Measurements from ENCODE around the gene RNU5B-1. TPM values are rescaled to one million over a fixed set of nuclear protein-coding genes. Genes with fewer than 3 reads are reported as not detected.

The RNU5B-1 gene
- total RNA-seq, 1 donor from 2014 or later: 19.7 TPM

DNA sequence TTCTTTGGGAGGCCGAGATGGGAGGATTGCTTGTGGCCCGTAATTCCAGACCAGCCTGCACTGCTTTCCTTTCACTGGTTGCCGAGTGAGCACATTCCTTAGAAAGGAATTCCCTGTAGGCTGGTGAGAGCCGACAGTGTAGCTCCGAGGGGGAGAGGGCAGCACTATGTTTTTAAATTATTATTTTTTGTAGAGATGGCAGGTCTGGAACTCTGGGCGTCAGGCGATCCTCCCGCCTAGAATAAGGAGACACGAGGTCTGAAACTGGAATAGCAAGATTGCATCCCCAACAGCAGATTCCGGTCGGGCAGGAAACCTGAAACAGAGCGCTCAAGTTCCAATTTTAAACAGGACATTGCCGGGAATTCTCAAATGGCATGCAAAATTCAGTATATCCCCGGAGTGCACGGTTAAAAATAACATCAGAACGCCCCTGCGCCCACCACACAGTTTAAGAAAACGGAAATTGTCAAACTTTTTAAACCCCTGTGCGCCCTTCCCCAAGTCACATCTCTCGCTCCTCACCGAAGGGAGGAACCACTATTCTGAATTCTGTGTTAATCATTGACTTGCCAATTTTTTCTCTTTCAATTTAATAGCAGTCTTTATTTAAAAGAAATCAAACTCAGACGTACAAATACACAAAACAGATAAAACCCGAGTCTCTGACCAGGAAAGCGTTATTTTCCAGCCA lies 643 bp upstream of the RNU5B-1 start:
- peak overlapping the region; percentile 79 for H3K4me3 Mint-ChIP-seq
- TF ChIP-seq, protein P1, sequence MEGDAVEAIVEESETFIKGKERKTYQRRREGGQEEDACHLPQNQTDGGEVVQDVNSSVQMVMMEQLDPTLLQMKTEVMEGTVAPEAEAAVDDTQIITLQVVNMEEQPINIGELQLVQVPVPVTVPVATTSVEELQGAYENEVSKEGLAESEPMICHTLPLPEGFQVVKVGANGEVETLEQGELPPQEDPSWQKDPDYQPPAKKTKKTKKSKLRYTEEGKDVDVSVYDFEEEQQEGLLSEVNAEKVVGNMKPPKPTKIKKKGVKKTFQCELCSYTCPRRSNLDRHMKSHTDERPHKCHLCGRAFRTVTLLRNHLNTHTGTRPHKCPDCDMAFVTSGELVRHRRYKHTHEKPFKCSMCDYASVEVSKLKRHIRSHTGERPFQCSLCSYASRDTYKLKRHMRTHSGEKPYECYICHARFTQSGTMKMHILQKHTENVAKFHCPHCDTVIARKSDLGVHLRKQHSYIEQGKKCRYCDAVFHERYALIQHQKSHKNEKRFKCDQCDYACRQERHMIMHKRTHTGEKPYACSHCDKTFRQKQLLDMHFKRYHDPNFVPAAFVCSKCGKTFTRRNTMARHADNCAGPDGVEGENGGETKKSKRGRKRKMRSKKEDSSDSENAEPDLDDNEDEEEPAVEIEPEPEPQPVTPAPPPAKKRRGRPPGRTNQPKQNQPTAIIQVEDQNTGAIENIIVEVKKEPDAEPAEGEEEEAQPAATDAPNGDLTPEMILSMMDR (IDR thresholded peaks at IDR 0.05; ENCODE audit: unreplicated experiment): peak; percentile 90
- H3K27ac Mint-ChIP-seq: peak overlapping the region; percentile 99
- no peaks in the 10 kb centered on the region for H3K36me3 Mint-ChIP-seq
- no peaks in the 10 kb centered on the region for H3K9me3 Mint-ChIP-seq
- peak in 1 of 2 experiments; percentile 60 for DNase-seq (ENCODE audit: low spot score in 2 of 2, unreplicated experiment in 2 of 2)
- no peaks in the 10 kb centered on the region for H3K27me3 Mint-ChIP-seq (ENCODE audit: low read depth)
- H3K4me1 Mint-ChIP-seq: peaks cover 15% of the 10 kb centered on the region

DNA sequence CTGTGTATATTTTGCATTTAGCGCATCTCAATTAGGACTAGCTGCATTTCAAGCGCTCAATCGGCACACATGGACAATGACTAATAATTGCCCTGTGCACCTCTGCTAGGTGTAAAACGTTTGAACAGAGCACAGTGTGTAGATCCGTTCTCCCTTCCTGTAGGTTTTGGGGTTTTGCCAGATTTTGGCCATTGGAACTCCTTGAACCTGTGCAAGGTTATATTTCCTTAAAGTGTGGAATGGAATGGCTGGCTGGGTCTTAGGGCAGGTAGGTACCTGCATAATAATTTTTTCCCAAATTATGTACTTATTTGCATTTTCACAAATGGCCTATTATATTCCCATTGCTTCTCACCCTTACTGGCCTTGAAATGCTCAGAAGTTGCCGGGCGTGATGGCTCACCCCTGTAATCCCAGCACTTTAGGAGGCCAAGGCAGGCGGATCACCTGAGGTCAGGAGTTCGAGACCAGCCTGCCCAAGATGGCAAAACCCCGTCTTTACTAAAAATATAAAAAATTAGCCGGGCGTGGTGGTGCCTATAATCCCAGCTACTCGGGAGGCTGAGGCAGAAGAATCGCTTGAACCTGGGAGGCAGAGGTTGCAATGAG lies 777 bp downstream of the RNU5B-1 start:
- Mint-ChIP-seq H3K36me3 (no peaks in the 10 kb centered on the region), H3K27ac (peak overlapping the region; percentile 99), H3K4me3 (peak overlapping the region; percentile 79), H3K27me3 (ENCODE audit: low read depth) (no peaks in the 10 kb centered on the region), H3K9me3 (no peaks in the 10 kb centered on the region), H3K4me1 (peaks cover 22% of the 10 kb centered on the region)
- DNase-seq (ENCODE audit: low spot score in 2 of 2, unreplicated experiment in 2 of 2): no peak
- TF ChIP-seq, protein P1 (IDR thresholded peaks at IDR 0.05; ENCODE audit: unreplicated experiment): no peak

DNA sequence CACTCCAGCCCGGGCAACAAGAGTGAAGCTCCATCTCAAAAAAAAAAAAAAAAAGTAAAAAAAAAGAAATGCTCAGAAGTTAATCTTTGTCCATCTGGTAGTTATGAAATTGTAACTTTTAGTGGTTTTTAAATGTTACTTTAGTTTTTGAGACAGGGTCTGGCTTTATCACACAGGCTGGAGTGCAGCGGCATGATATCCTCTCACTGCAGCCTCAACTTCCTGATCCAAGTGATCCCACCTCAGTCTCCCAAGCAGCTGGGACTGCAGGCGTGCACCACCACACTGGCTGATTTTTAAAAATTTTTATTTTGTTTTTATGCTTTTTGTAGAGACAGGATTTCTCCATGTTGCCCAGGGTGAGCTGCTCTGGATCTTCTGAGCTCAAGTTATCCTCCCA lies 1.3 kb downstream of the RNU5B-1 start:
- Mint-ChIP-seq H3K36me3 (no peaks in the 10 kb centered on the region), H3K4me3 (no peak overlapping the region), H3K27ac (no peak overlapping the region), H3K9me3 (no peaks in the 10 kb centered on the region), H3K4me1 (peaks cover 22% of the 10 kb centered on the region), H3K27me3 (ENCODE audit: low read depth) (no peaks in the 10 kb centered on the region)
- no peak for DNase-seq (ENCODE audit: low spot score in 2 of 2, unreplicated experiment in 2 of 2)
- TF ChIP-seq, protein P1 (IDR thresholded peaks at IDR 0.05; ENCODE audit: unreplicated experiment): no peak

DNA sequence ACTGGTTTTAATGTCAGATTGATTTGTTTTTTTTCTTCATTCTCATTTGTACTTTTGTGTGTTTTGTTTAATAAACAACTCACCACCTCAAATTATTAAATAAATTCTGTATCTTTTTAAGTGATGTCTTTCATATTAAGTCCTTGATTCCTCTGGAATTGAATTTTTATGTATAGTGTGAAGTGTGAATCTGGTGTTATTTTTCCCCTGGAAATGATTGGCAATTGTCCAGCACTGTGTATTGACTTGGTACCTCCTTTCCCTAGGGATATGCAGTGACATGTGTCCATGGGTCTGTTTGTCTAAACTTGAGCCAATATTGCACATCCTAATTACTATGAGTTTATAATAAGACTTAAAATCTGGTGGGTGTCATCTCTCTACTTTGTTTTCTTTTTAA lies 2.1 kb downstream of the RNU5B-1 start:
- Mint-ChIP-seq H3K9me3 (no peaks in the 10 kb centered on the region), H3K4me3 (no peak overlapping the region), H3K27me3 (ENCODE audit: low read depth) (no peaks in the 10 kb centered on the region), H3K27ac (no peak overlapping the region), H3K36me3 (no peaks in the 10 kb centered on the region), H3K4me1 (peaks cover 22% of the 10 kb centered on the region)
- DNase-seq (ENCODE audit: low spot score in 2 of 2, unreplicated experiment in 2 of 2): no peak
- TF ChIP-seq, protein P1 (IDR thresholded peaks at IDR 0.05; ENCODE audit: unreplicated experiment): no peak

DNA sequence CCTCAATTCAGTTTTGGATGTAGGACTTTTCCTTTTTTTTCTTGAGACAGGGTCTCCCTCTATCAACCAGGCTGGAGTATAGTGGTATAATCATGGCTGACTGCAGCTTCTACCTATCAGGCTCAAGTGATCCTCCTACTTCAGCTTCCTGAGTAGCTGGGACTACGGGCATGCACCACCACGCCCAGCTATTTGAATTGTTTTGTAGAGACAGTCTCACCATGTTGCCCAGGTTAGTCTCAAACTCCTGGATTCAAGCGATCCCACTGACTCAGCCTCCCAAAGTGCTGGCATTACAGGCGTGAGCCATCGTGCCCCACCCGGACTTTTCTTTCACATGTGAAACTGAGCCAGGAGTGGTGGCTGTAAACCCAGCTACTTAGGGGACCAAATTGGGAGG lies 3.5 kb downstream of the RNU5B-1 start:
- Mint-ChIP-seq H3K27ac (no peak overlapping the region), H3K9me3 (no peaks in the 10 kb centered on the region), H3K27me3 (ENCODE audit: low read depth) (no peaks in the 10 kb centered on the region), H3K4me3 (no peak overlapping the region), H3K36me3 (no peaks in the 10 kb centered on the region), H3K4me1 (peaks cover 33% of the 10 kb centered on the region)
- TF ChIP-seq, protein P1 (IDR thresholded peaks at IDR 0.05; ENCODE audit: unreplicated experiment): no peak
- DNase-seq (ENCODE audit: low spot score in 2 of 2, unreplicated experiment in 2 of 2): no peak
